ENCODE data around the gene PCAT7. TPM values are rescaled to one million over a fixed set of nuclear protein-coding genes. Genes with fewer than 3 reads are reported as not detected.

The PCAT7 gene
- total RNA-seq, 1 donor from 2014 or later, result 19.0 TPM

DNA sequence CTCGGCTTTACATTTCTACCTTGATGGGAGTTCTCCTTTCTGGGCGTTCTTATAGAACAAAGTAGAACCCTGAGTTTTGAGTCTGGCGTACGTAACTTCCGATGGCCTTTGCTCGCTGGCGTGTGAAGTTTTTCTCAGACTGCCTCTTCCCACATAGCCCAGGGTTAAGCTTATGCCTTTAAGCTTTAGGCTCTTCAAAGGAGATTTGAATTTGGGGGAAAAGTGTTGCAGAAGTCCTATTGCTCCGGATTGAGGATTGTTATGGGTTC lies 52.5 kb downstream of the PCAT7 start:
- Mint-ChIP-seq H3K9me3 (no peaks in the 10 kb centered on the region), H3K4me3 (no peak overlapping the region), H3K27ac (no peak overlapping the region), H3K36me3 (no peaks in the 10 kb centered on the region), H3K4me1 (peaks cover 27% of the 10 kb centered on the region), H3K27me3 (ENCODE audit: low read depth) (peaks cover 14% of the 10 kb centered on the region)
- DNase-seq (ENCODE audit: low spot score in 2 of 2, unreplicated experiment in 2 of 2), result no peak
- TF ChIP-seq, protein P1, sequence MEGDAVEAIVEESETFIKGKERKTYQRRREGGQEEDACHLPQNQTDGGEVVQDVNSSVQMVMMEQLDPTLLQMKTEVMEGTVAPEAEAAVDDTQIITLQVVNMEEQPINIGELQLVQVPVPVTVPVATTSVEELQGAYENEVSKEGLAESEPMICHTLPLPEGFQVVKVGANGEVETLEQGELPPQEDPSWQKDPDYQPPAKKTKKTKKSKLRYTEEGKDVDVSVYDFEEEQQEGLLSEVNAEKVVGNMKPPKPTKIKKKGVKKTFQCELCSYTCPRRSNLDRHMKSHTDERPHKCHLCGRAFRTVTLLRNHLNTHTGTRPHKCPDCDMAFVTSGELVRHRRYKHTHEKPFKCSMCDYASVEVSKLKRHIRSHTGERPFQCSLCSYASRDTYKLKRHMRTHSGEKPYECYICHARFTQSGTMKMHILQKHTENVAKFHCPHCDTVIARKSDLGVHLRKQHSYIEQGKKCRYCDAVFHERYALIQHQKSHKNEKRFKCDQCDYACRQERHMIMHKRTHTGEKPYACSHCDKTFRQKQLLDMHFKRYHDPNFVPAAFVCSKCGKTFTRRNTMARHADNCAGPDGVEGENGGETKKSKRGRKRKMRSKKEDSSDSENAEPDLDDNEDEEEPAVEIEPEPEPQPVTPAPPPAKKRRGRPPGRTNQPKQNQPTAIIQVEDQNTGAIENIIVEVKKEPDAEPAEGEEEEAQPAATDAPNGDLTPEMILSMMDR (IDR thresholded peaks at IDR 0.05; ENCODE audit: unreplicated experiment), result no peak

DNA sequence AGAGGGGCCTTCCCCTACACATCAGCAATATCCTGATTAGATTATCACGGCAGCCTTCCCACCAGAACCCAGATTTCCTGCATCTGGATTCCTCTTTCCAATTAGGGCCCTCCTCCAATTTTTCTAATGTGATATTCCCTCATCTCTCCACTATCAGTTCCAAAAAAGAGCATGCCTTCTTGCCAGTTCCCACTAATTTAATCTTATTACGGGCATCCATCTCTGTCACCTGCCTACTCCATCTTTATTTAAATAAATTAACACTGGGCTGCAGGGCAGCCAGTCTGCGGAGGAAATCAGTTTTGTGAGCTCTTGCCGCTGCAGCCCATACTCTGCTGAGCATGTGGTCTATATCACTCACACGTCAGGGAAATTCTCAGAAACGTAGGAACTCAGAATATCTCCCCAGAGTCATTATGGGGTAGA lies 55.3 kb downstream of the PCAT7 start:
- Mint-ChIP-seq H3K27me3 (ENCODE audit: low read depth) (peaks cover 14% of the 10 kb centered on the region), H3K4me1 (peaks cover 17% of the 10 kb centered on the region), H3K4me3 (no peak overlapping the region), H3K27ac (peak overlapping the region; percentile 86), H3K9me3 (no peaks in the 10 kb centered on the region), H3K36me3 (no peaks in the 10 kb centered on the region)
- no peak for DNase-seq (ENCODE audit: low spot score in 2 of 2, unreplicated experiment in 2 of 2)
- TF ChIP-seq, protein P1 (IDR thresholded peaks at IDR 0.05; ENCODE audit: unreplicated experiment), result no peak

DNA sequence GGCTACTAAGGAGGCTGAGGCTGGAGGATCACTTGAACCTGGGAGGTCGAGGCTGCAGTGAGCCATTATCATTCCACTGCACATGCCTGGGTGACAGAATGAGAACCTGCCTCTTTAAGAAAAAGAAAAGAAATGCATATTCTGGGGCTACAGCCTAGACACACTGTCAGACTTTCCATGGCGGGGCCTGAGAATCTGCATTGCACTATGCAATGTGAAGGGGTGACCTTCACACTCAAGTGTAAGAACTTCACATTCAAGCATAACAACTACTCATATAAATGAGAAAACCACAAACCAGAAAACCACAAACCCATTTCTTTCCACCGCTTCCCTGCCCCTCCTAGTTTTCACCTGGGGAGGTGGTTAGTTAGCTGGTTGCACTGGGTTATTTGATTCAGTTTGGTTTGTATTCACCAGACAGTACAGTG lies 56.8 kb downstream of the PCAT7 start:
- Mint-ChIP-seq H3K27me3 (ENCODE audit: low read depth) (peaks cover 5% of the 10 kb centered on the region), H3K4me1 (peaks cover 17% of the 10 kb centered on the region), H3K4me3 (no peak overlapping the region), H3K9me3 (no peaks in the 10 kb centered on the region), H3K36me3 (no peaks in the 10 kb centered on the region), H3K27ac (no peak overlapping the region)
- TF ChIP-seq, protein P1 (IDR thresholded peaks at IDR 0.05; ENCODE audit: unreplicated experiment), result no peak
- no peak for DNase-seq (ENCODE audit: low spot score in 2 of 2, unreplicated experiment in 2 of 2)

DNA sequence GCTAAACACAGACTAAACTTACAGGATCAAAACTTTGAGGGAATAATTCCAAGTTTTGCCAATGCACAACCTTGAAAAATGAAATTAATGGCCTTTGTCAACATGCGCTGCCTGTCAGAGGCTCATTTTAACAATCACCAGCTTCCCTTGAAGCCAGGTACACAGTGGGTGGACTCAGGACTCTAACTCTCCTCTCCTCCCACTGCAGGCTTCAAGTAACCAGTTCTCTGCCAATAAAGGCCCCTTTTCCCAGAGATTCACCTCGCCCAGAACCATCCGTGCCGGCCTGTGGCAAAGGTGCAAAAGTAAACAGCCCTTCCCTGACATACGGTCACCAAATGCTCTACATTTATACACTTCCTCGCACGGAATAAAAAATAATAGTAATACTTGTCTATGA lies 57.2 kb downstream of the PCAT7 start:
- Mint-ChIP-seq H3K27me3 (ENCODE audit: low read depth) (peaks cover 1% of the 10 kb centered on the region), H3K4me3 (no peak overlapping the region), H3K9me3 (no peaks in the 10 kb centered on the region), H3K36me3 (no peaks in the 10 kb centered on the region), H3K27ac (peak overlapping the region; percentile 16), H3K4me1 (peaks cover 19% of the 10 kb centered on the region)
- DNase-seq (ENCODE audit: low spot score in 2 of 2, unreplicated experiment in 2 of 2), result no peak
- TF ChIP-seq, protein P1 (IDR thresholded peaks at IDR 0.05; ENCODE audit: unreplicated experiment), result no peak

DNA sequence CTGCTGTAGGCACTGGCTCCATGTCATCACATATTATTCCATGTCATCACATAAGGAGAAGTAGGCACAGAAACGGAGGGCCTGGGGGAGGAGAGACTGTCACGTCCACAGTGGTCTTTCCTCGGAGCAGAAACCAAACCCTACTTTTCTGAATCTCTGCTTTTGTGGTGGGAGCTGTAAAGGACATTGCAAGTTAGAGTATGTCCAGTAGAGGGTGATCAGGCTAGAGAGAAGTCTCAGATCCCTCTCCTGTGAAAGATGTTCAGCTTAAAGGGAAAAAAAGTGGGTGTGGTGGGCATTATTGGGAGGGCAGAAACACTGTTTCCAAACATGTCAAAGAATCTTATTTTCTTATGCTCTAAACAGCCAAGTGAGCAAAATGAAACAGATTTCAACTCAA lies 58.1 kb downstream of the PCAT7 start:
- TF ChIP-seq, protein P1 (IDR thresholded peaks at IDR 0.05; ENCODE audit: unreplicated experiment), result no peak
- Mint-ChIP-seq H3K27ac (no peak overlapping the region), H3K36me3 (no peaks in the 10 kb centered on the region), H3K4me1 (peaks cover 17% of the 10 kb centered on the region), H3K4me3 (no peak overlapping the region), H3K27me3 (ENCODE audit: low read depth) (no peaks in the 10 kb centered on the region), H3K9me3 (no peaks in the 10 kb centered on the region)
- no peak for DNase-seq (ENCODE audit: low spot score in 2 of 2, unreplicated experiment in 2 of 2)

DNA sequence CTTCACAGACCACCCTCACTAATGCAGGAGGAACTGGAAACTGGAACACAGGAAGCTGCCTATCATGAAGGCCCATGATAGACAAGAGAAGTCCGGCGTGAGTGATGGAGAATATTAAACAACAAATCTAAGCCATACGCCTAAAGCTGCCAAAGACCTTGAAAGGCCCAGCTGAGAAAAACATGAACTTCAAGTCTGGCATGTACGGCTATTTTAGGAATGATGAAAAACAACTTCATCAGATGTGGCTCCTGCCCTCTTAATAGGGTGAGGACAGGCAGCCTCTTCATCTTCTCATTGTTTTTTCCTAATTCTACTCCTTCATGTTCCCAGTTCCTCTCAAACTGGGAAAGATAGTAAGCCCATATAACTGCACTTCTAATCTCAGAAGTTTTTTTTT lies 64.1 kb downstream of the PCAT7 start:
- Mint-ChIP-seq H3K4me3 (no peak overlapping the region), H3K27me3 (ENCODE audit: low read depth) (no peaks in the 10 kb centered on the region), H3K9me3 (no peaks in the 10 kb centered on the region), H3K27ac (peak overlapping the region; percentile 45), H3K36me3 (no peaks in the 10 kb centered on the region), H3K4me1 (peaks cover 14% of the 10 kb centered on the region)
- no peak for DNase-seq (ENCODE audit: low spot score in 2 of 2, unreplicated experiment in 2 of 2)
- TF ChIP-seq, protein P1 (IDR thresholded peaks at IDR 0.05; ENCODE audit: unreplicated experiment), result no peak
